AG04449 (cell line): ENCODE results near the gene MYBPH.

Source experiments
- CTCF ChIA-PET: fragments of 350-600 bp; formaldehyde crosslinking; extraction: SDS; loops from one replicate; lab custom pipeline; 2021; ENCODE audit warnings: antibody characterized with exemption; lab: Yijun Ruan, JAX
- POLR2A ChIA-PET: fragments of 400-600, 350-600 bp; formaldehyde crosslinking; extraction: SDS; loops from one replicate; lab custom pipeline; 2020; ENCODE audit warnings: antibody characterized with exemption, inconsistent platforms; lab: Yijun Ruan, JAX
- DNase-seq: peaks from one replicate; pipeline ENCODE4 v3.0.0-alpha.2; 2010; ENCODE audit warnings: low read depth, low spot score
- H3K4me3 ChIP-seq: 2 replicates; pipeline ENCODE4 v1.5.1; 2011; ENCODE audit warnings: low read depth, mild to moderate bottlenecking, control low read depth, low read length
- CTCF ChIP-seq: IDR thresholded peaks from one replicate; pipeline ENCODE4 v1.5.1; 2011; ENCODE audit warnings: mild to moderate bottlenecking, moderate library complexity, low read length, control low read depth, inconsistent platforms; ENCODE audit not compliant: insufficient read depth; ENCODE audit errors: missing control alignments

Gene MYBPH

GRCh38 chr1:203165101-203165799, 10.4 kb downstream of the MYBPH start:
- no peak overlapping the region for H3K4me3 ChIP-seq
- POLR2A ChIA-PET: no interaction called here
- TF ChIP-seq CTCF: no peak
- CTCF ChIA-PET: interaction anchor here (1.0 to 15.2 kb wide), 5 partner anchors 8 to 125 kb away, joined by 3 to 209 read pairs (median 7); partner anchors contain the start of genes ADORA1 and MYBPH
- DNase-seq: no peak

GRCh38 chr1:203163891-203164635, 11.6 kb downstream of the MYBPH start:
- ChIA-PET CTCF (interaction anchor here (1.0 to 10.6 kb wide), 4 partner anchors 9 to 51 kb away, joined by 3 to 106 read pairs (median 5); partner anchors contain the start of genes ADORA1 and MYBPH), POLR2A (no interaction called here)
- no peak for TF ChIP-seq CTCF
- H3K4me3 ChIP-seq: no peak overlapping the region
- DNase-seq: no peak

GRCh38 chr1:203162403-203162802, 13.2 kb downstream of the MYBPH start:
- ChIA-PET CTCF (interaction anchor here (0.7 to 10.6 kb wide), 6 partner anchors 10 to 44 kb away, joined by 3 to 106 read pairs (median 4); partner anchors contain the start of gene MYBPH), POLR2A (no interaction called here)
- DNase-seq: no peak
- no peak for TF ChIP-seq CTCF
- H3K4me3 ChIP-seq: no peak overlapping the region

- H3K4me3 ChIP-seq: no peak overlapping the region
- ChIA-PET POLR2A (no interaction called here), CTCF (interaction anchor here (0.8 to 10.6 kb wide), 6 partner anchors 10 to 43 kb away, joined by 3 to 106 read pairs (median 4); partner anchors contain the start of gene MYBPH)
- no peak for DNase-seq
- no peak for TF ChIP-seq CTCF
These were observed 13.9 kb downstream of the MYBPH start for GRCh38 chr1:203161703-203162102.

- no peak overlapping the region for H3K4me3 ChIP-seq
- DNase-seq: no peak
- no peak for TF ChIP-seq CTCF
- CTCF ChIA-PET: interaction anchor here (0.8 to 10.6 kb wide), 5 partner anchors 9 to 40 kb away, joined by 3 to 106 read pairs (median 3); partner anchors contain the start of gene MYBPH
- POLR2A ChIA-PET: no interaction called here
These were observed 14.5 kb downstream of the MYBPH start for GRCh38 chr1:203161175-203161574.

- POLR2A ChIA-PET: no interaction called here
- CTCF ChIA-PET: interaction anchor here (10.6 kb wide), 1 partner anchor 13 kb away, joined by 106 read pairs; the partner anchor contains the start of gene MYBPH
- no peak overlapping the region for H3K4me3 ChIP-seq
- DNase-seq: no peak
- TF ChIP-seq CTCF: no peak
These were observed 15.8 kb downstream of the MYBPH start for GRCh38 chr1:203159844-203160243.
